ENCODE data around the gene SYTL2. TPM values are rescaled to one million over a fixed set of nuclear protein-coding genes. Genes with fewer than 3 reads are reported as not detected.
A peak's percentile ranks its signal among the peaks of the same experiment; 100 is the strongest.

SYTL2 gene
- total RNA-seq, 1 donor from 2014 or later = 38.7 TPM

DNA sequence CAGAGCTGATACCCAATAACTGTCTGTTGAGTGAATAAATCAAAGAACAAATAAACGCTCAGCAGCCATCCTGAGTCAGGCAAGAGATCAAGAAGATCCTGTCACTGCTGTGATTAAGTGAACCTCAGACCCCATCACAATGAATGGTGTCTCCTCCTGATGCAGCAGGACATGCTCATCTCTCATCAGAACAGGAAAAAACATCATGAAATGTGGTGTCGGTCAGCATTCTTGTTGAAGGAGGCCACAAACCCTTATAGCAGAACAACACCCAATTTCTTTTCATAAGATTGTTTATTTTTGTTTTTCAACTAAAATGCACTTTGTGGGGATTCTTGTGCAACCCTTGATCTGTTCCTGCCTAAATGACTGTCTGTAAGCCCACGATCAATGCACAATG is 60.3 kb downstream of the SYTL2 start:
- intact Hi-C loops (cut with micrococcal nuclease) = loop anchor here (5.0 to 10.0 kb wide), 5 partner anchors 367 to 1284 kb away; partner anchors contain the start of genes PRSS23 and TMEM135
- H3K27me3 Mint-ChIP-seq (ENCODE audit: insufficient read depth) = peaks cover 4% of the 10 kb centered on the region
- DNase-seq (ENCODE audit: low spot score) = no peak
- H3K4me3 Mint-ChIP-seq = peak overlapping the region; percentile 21
- H3K27ac Mint-ChIP-seq = peak overlapping the region; percentile 98
- peaks cover 53% of the 10 kb centered on the region for H3K36me3 Mint-ChIP-seq (ENCODE audit: low read depth)
- peaks cover 8% of the 10 kb centered on the region for H3K9me3 Mint-ChIP-seq
- peaks cover 96% of the 10 kb centered on the region for H3K4me1 Mint-ChIP-seq (ENCODE audit: low read depth)

DNA sequence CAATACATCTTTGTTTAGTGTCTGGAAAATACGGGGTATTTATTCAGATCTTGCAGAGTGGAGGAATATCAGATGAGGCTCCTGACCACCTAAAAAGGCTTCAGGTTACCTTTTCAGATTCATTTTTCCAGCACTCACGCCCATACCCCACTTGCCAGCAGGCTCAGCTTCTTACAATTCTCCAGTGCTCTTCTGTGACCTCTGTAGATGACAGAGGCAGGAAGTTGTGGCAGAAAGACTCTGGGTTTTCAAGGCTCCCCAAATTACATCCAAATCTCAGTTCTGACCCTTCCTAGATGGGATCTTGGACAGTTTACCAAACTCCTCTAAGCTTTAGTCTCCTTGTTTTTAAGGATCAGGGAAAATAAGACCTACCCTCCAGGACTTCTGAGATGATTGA is 61.1 kb downstream of the SYTL2 start:
- no peak for DNase-seq (ENCODE audit: low spot score)
- intact Hi-C loops (cut with micrococcal nuclease) = loop anchor here (5.0 to 10.0 kb wide), 5 partner anchors 367 to 1285 kb away; partner anchors contain the start of genes PRSS23 and TMEM135

DNA sequence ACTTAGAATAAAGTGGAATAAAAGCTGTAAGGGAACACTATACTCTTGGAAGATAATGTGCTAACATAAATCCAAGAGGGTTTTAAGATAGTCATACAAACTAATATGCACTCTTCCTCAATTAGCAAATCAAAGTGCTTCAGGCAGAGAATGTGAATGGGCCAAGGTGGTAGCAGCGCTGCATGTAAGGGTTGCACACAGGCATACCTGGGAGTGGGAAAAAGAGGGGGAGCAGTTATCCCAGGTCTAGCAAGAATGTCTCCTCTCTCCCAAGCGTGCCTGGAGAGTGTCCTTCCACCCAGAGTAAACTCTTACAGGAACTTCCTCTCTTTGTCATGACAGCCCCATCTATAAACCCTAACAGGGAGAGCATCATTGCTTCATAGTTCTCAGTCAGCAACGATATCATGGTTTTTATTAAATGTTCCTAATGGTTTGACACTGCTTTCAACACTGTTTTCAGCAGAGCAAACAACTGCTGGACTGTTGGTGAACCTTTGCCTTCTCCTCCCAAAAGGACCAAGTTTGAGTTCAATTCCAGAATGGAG is 61.6 kb downstream of the SYTL2 start:
- no peak for DNase-seq (ENCODE audit: low spot score)
- Mint-ChIP-seq H3K4me1 (ENCODE audit: low read depth) (peaks cover 89% of the 10 kb centered on the region), H3K27me3 (ENCODE audit: insufficient read depth) (peaks cover 4% of the 10 kb centered on the region), H3K27ac (peak overlapping the region; percentile 33), H3K4me3 (peak overlapping the region; percentile 43), H3K36me3 (ENCODE audit: low read depth) (peaks cover 53% of the 10 kb centered on the region), H3K9me3 (peaks cover 5% of the 10 kb centered on the region)
- intact Hi-C loops (cut with micrococcal nuclease) = no loop called here

More for the DNA sequence above, 61.1 kb downstream of the SYTL2 start:
- Mint-ChIP-seq H3K9me3 (peaks cover 8% of the 10 kb centered on the region), H3K36me3 (ENCODE audit: low read depth) (peaks cover 54% of the 10 kb centered on the region), H3K4me3 (peak overlapping the region; percentile 21), H3K27ac (peak overlapping the region; percentile 98), H3K4me1 (ENCODE audit: low read depth) (peaks cover 94% of the 10 kb centered on the region), H3K27me3 (ENCODE audit: insufficient read depth) (peaks cover 4% of the 10 kb centered on the region)

DNA sequence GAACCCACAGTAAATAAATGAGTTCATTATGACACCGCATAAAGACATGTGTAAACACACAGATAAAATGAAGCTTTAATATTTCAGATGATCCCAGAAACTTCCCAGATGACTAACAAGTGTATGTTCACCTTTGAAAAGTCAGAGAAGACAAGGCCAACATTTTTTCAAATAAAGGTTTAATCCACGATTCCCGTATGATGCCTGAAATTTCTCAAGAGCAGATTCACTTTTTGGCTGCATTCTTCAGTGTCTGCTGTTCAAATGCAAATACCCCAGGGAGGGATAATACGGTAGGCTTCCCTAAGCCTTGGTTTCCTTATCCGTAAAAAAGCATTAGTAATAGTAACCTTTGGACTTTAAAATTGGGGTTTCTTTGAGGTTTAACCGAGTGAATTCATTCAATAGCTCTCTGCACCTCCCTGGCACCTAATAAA is 62.5 kb downstream of the SYTL2 start:
- Mint-ChIP-seq H3K4me1 (ENCODE audit: low read depth) (peaks cover 86% of the 10 kb centered on the region), H3K27ac (no peak overlapping the region), H3K36me3 (ENCODE audit: low read depth) (peaks cover 53% of the 10 kb centered on the region), H3K9me3 (peaks cover 5% of the 10 kb centered on the region), H3K4me3 (no peak overlapping the region), H3K27me3 (ENCODE audit: insufficient read depth) (peaks cover 4% of the 10 kb centered on the region)
- intact Hi-C loops (cut with micrococcal nuclease) = no loop called here
- DNase-seq (ENCODE audit: low spot score) = no peak

DNA sequence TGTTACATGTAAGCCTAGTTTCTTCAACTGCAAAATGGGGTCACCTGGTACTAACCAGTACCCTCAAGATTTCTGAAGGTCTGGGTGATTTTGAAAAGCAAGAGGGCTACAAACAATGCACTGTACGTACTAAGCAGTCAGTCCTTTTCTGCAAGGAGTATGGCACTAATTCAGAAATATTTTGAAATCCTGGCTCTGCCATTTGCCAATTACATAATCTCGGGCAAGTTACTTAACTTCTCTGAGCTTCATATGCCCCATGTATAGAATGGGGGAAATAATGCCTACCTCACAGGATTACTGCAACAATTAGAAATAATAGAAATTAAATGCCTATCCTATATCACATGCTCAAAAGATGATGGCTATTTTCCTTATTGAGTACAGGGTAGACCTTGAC is 64.3 kb downstream of the SYTL2 start:
- DNase-seq (ENCODE audit: low spot score) = no peak
- Mint-ChIP-seq H3K27me3 (ENCODE audit: insufficient read depth) (no peaks in the 10 kb centered on the region), H3K9me3 (no peaks in the 10 kb centered on the region), H3K4me1 (ENCODE audit: low read depth) (peaks cover 77% of the 10 kb centered on the region), H3K36me3 (ENCODE audit: low read depth) (peaks cover 49% of the 10 kb centered on the region), H3K4me3 (no peak overlapping the region), H3K27ac (peak overlapping the region; percentile 64)
- intact Hi-C loops (cut with micrococcal nuclease) = no loop called here

DNA sequence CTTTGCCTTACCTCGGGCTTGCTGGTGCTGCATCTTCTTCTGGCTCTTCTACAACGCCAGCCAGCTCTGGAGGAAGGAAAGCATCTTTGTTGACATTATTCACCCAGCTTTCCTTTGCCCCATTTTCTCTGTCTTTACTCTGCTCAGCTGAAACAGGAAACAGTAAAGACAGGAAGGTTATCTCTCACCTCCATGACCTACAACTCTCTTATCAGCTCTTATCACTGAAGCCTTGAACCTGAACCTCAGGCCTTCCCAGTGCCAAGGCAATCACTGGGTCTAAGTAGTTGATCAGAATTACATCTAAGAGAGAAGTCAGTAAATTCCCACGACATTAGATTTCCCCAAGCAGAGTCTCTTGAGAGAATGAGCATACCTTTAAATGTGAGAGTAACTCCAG is 65.3 kb downstream of the SYTL2 start:
- peaks cover 72% of the 10 kb centered on the region for H3K4me1 Mint-ChIP-seq (ENCODE audit: low read depth)
- H3K9me3 Mint-ChIP-seq = no peaks in the 10 kb centered on the region
- no peaks in the 10 kb centered on the region for H3K27me3 Mint-ChIP-seq (ENCODE audit: insufficient read depth)
- no peak for DNase-seq (ENCODE audit: low spot score)
- H3K27ac Mint-ChIP-seq = peak overlapping the region; percentile 54
- H3K36me3 Mint-ChIP-seq (ENCODE audit: low read depth) = peaks cover 52% of the 10 kb centered on the region
- intact Hi-C loops (cut with micrococcal nuclease) = loop anchor here (2.0 kb wide), 1 partner anchor 37 kb away; no protein-coding TSS in a partner anchor
- H3K4me3 Mint-ChIP-seq = no peak overlapping the region

DNA sequence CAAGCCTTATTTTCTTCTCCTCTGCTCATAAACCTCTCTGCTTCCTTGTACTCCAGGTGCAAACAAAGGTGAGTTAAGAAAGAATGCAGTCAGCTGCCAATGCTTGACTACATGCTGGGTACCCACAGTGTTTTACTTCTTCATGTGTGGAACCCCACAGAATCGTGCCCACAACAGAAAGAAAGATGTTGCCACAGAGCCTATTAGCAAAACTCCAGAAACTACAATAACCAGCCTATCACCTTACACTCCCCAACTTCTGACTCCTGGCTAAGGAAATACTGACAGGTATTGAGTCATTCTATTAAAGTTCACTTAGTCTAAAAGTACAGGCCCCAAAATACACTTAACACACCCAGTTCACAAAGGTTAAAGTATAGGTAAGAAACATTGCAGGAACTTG is 68.1 kb downstream of the SYTL2 start:
- no peak overlapping the region for H3K4me3 Mint-ChIP-seq
- peaks cover 3% of the 10 kb centered on the region for H3K27me3 Mint-ChIP-seq (ENCODE audit: insufficient read depth)
- no peaks in the 10 kb centered on the region for H3K9me3 Mint-ChIP-seq
- peaks cover 66% of the 10 kb centered on the region for H3K4me1 Mint-ChIP-seq (ENCODE audit: low read depth)
- DNase-seq (ENCODE audit: low spot score) = no peak
- peaks cover 57% of the 10 kb centered on the region for H3K36me3 Mint-ChIP-seq (ENCODE audit: low read depth)
- intact Hi-C loops (cut with micrococcal nuclease) = no loop called here
- H3K27ac Mint-ChIP-seq = peak overlapping the region; percentile 35

DNA sequence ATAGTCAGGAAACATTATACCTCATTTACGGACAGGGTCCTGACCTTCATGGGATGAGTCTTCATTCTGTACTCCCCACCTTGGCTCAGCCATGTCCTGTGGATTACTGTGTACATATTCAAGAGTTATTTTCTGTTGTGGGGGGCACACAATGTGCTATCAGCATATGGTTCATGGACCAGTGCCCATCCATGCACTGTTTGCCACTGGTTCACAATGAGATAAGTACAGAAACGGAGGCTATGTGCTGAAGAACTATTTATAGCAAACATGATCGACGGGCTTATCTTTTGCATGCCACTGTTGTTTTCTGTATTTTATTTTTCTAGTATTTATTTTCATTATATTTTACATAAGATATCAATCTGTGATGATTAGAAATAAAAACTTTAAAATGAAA is 68.6 kb downstream of the SYTL2 start:
- no peak overlapping the region for H3K4me3 Mint-ChIP-seq
- peaks cover 57% of the 10 kb centered on the region for H3K36me3 Mint-ChIP-seq (ENCODE audit: low read depth)
- no peaks in the 10 kb centered on the region for H3K9me3 Mint-ChIP-seq
- peaks cover 66% of the 10 kb centered on the region for H3K4me1 Mint-ChIP-seq (ENCODE audit: low read depth)
- H3K27me3 Mint-ChIP-seq (ENCODE audit: insufficient read depth) = peaks cover 3% of the 10 kb centered on the region
- no peak overlapping the region for H3K27ac Mint-ChIP-seq
- no peak for DNase-seq (ENCODE audit: low spot score)
- intact Hi-C loops (cut with micrococcal nuclease) = no loop called here

DNA sequence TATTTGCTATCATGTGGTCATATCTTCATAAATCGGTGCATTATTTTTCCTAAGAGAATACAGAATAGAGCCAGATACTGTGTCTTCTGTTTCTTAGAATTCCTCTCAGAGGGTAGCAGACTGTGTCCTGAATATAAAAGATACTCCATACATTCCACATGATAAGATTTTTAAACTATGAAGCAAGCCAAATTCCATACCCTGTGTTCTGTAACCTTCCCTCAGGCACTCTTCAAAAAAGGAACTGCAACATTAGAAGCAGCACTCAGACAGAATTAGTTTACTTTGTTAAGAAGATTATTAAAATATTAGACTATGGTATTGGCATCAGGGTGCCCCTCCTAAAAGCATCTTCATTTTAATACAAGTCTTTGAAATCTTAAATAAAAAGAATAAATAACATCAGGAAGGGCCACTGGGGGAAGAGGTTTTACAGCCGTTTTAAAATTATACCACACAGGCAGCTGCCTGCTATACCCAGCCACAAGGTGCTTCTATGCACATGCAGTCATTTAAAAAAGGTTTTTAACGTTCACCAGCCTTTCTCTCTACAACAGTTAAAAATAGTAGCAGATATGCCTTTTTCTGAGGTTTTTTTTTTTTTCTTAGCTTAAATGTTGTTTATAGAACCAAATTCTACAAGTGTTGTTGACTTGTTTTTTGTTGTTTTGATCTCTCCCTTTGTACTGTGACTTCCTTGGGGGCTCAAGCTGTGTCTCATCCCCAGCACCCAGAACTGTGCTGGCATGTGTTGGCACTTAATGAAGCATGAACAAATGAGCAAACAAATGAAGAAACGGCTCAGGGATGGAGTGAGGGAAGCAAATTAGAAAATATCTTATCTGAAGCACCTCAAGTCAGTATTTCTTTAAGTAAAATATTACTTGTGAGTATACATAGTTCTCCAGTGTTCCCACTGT is 70.2 kb downstream of the SYTL2 start:
- Mint-ChIP-seq H3K27me3 (ENCODE audit: insufficient read depth) (peaks cover 3% of the 10 kb centered on the region), H3K36me3 (ENCODE audit: low read depth) (peaks cover 54% of the 10 kb centered on the region), H3K4me1 (ENCODE audit: low read depth) (peaks cover 55% of the 10 kb centered on the region), H3K4me3 (no peak overlapping the region), H3K27ac (peak overlapping the region; percentile 53), H3K9me3 (no peaks in the 10 kb centered on the region)
- DNase-seq (ENCODE audit: low spot score) = no peak
- intact Hi-C loops (cut with micrococcal nuclease) = no loop called here

DNA sequence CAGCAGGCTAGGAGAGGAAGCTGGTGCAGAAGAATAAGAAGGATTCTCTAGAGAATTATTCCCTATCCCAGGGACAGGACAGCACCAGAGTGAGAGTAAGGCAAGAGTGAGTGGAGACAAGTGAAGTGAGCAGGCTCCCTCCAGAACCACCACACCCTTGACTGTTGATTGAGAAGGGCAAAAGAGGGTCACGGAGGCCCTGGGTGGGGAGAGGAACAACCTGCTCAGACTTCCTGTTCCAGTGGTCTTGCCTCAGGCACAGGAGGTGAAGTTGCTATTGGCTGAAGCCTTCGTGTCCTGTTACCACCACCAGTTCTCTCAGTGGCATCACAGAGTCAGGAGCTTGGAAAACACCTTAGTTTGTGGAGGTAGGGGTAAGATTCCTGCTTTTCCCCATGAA is 73.2 kb downstream of the SYTL2 start:
- DNase-seq (ENCODE audit: low spot score) = no peak
- Mint-ChIP-seq H3K27ac (no peak overlapping the region), H3K27me3 (ENCODE audit: insufficient read depth) (peaks cover 3% of the 10 kb centered on the region), H3K9me3 (no peaks in the 10 kb centered on the region), H3K36me3 (ENCODE audit: low read depth) (peaks cover 50% of the 10 kb centered on the region), H3K4me3 (no peak overlapping the region), H3K4me1 (ENCODE audit: low read depth) (peaks cover 35% of the 10 kb centered on the region)
- intact Hi-C loops (cut with micrococcal nuclease) = no loop called here

DNA sequence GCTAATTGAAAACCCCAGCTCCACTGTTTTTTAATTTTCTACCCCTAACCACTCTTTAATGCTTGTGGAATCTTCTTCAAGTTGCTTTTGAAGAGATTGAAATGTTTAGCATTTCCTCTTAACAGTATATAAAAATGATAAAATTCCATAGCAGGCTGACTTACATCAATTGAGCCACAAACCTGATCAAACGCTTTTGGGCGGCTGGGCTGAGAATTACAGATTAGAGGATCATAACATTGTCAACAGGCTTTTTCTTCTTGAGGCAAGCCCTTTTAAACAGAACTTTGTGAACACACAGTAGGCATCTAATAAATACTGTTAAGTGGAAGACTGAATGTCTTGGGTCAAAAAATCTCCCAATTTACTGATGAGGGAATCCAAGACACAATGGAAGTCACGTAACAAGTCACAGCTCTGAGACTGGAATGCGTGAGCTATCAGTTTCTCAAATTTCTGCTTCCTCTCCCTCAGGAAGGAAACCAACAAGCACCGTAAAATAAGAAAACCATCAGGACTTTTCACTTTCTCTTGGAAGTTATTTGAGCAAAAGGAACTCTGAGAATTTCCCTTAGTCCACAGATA is 75.0 kb downstream of the SYTL2 start:
- Mint-ChIP-seq H3K27me3 (ENCODE audit: insufficient read depth) (peaks cover 3% of the 10 kb centered on the region), H3K4me3 (no peak overlapping the region), H3K9me3 (no peaks in the 10 kb centered on the region), H3K36me3 (ENCODE audit: low read depth) (peaks cover 56% of the 10 kb centered on the region), H3K27ac (no peak overlapping the region), H3K4me1 (ENCODE audit: low read depth) (peaks cover 30% of the 10 kb centered on the region)
- DNase-seq (ENCODE audit: low spot score) = no peak
- intact Hi-C loops (cut with micrococcal nuclease) = no loop called here

DNA sequence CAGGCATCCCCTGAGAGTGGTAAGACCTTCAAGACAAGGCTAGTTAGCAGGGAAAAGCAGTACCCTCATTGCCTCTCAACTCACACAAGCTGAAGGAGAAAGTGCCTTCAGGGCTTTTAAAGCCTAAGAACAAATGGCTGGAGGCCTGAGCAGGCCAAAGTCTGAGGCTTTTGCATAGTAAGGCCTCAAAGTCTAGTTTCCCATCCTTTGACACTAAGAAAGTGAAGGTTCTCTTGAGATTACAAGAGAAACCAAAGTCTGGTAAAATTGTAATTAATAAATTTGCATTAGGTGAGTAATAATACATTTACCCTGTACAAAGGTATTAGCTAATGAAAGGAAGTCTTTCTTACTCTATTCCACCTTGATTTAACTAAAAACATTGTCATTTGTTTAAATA is 78.0 kb downstream of the SYTL2 start:
- no peak overlapping the region for H3K4me3 Mint-ChIP-seq
- H3K27me3 Mint-ChIP-seq (ENCODE audit: insufficient read depth) = no peaks in the 10 kb centered on the region
- intact Hi-C loops (cut with micrococcal nuclease) = no loop called here
- DNase-seq (ENCODE audit: low spot score) = no peak
- H3K27ac Mint-ChIP-seq = no peak overlapping the region
- peaks cover 63% of the 10 kb centered on the region for H3K36me3 Mint-ChIP-seq (ENCODE audit: low read depth)
- peaks cover 7% of the 10 kb centered on the region for H3K4me1 Mint-ChIP-seq (ENCODE audit: low read depth)
- no peaks in the 10 kb centered on the region for H3K9me3 Mint-ChIP-seq

DNA sequence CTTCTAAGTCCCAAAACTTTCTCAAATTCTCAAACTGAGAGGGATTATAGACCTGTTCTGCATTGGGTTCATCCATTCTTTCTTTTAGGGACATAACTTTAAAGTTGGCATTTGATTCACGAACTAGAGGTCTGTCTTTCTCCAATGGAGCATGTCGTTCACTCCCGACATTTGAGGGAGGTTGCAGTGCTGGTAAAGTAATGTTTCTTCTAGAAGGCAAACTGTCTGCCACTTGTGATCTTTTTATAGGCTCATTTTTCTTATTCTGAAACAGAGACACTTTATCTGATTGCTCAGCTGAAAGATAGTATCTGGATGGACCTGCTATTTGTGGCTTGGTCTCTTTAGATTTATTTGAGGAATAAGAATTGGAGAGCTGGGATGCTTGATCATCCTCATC is 84.6 kb downstream of the SYTL2 start:
- Mint-ChIP-seq H3K27ac (no peak overlapping the region), H3K27me3 (ENCODE audit: insufficient read depth) (no peaks in the 10 kb centered on the region), H3K4me1 (ENCODE audit: low read depth) (peaks cover 5% of the 10 kb centered on the region), H3K4me3 (no peak overlapping the region), H3K36me3 (ENCODE audit: low read depth) (peaks cover 62% of the 10 kb centered on the region), H3K9me3 (no peaks in the 10 kb centered on the region)
- no peak for DNase-seq (ENCODE audit: low spot score)
- intact Hi-C loops (cut with micrococcal nuclease) = no loop called here
